PC-9 (cell line): ENCODE measurements around the gene ACACA. TPM values are rescaled to one million over a fixed set of nuclear protein-coding genes. Genes with fewer than 3 reads are reported as not detected.

Source experiments
- BruUV-seq: library from RNA; stranded (reverse); fragments of 400-500 nt; replicated peaks from 2 replicates; lab custom pipeline; 2021; lab: Mats Ljungman, UMichigan
- CTCF ChIA-PET: fragments of 300-600 bp; sonication (Branson Sonifier 250); formaldehyde crosslinking; loops from one replicate; lab custom pipeline; 2022; ENCODE audit warnings: antibody characterized with exemption; lab: Charles Lee
- POLR2A ChIA-PET: fragments of 300-600 bp; sonication (Branson Sonifier 250); formaldehyde crosslinking; loops from one replicate; lab custom pipeline; 2022; ENCODE audit warnings: antibody characterized with exemption; ENCODE audit not compliant: unreplicated experiment; lab: Charles Lee
- DNase-seq, 2 experiments: peaks; one replicate each; pipeline versions ENCODE4 v3.0.0 to v3.0.0-alpha.2; 2015 to 2022; ENCODE audit warnings: mixed read lengths in 1 of 2
- H2AFZ ChIP-seq: fragments of 200-600 bp; sonication (generic); 2 replicates; pipeline ENCODE4 v1.8.1; 2017; ENCODE audit warnings: antibody characterized with exemption
- H3F3A ChIP-seq: fragments of 200-600 bp; sonication (generic); 2 replicates; pipeline ENCODE4 v1.8.1; 2017; ENCODE audit warnings: antibody characterized with exemption, mild to moderate bottlenecking, low read depth; ENCODE audit not compliant: insufficient read depth
- H3K27ac ChIP-seq: fragments of 200-600 bp; sonication (generic); 2 replicates; pipeline ENCODE4 v1.6.1; 2016; ENCODE audit warnings: mixed run types
- H3K27me3 ChIP-seq: fragments of 200-600 bp; sonication (generic); 2 replicates; pipeline ENCODE4 v1.6.1; 2016; ENCODE audit warnings: low read depth, mixed run types; ENCODE audit not compliant: insufficient read depth
- H3K36me3 ChIP-seq: fragments of 200-600 bp; sonication (generic); 2 replicates; pipeline ENCODE4 v1.6.1; 2016; ENCODE audit warnings: low read depth, mixed run types
- H3K4me1 ChIP-seq: fragments of 200-600 bp; sonication (generic); replicated peaks from 2 replicates; pipeline ENCODE4 v1.6.1; 2016; ENCODE audit warnings: mixed run types; ENCODE audit not compliant: insufficient read depth
- H3K4me2 ChIP-seq: fragments of 200-600 bp; sonication (generic); 2 replicates; pipeline ENCODE4 v1.6.1; 2017; ENCODE audit warnings: mixed run types
- H3K4me3 ChIP-seq: fragments of 200-600 bp; sonication (generic); 2 replicates; pipeline ENCODE4 v1.6.1; 2016; ENCODE audit warnings: mixed run types
- H3K79me2 ChIP-seq: fragments of 200-600 bp; sonication (generic); 2 replicates; pipeline ENCODE4 v1.6.1; 2017; ENCODE audit warnings: low read depth, mixed run types
- H3K9me2 ChIP-seq: fragments of 200-600 bp; sonication (generic); 2 replicates; pipeline ENCODE4 v1.8.1; 2017; ENCODE audit warnings: mild to moderate bottlenecking; ENCODE audit not compliant: insufficient read depth
- H3K9me3 ChIP-seq: fragments of 200-600 bp; sonication (generic); 2 replicates; pipeline ENCODE4 v1.8.1; 2016; ENCODE audit warnings: low read depth; ENCODE audit not compliant: insufficient read depth
- H4K20me1 ChIP-seq: fragments of 200-600 bp; sonication (generic); 2 replicates; pipeline ENCODE4 v1.8.1; 2017; ENCODE audit not compliant: insufficient read depth
- EZH2 ChIP-seq: fragments of 200-600 bp; sonication (generic); IDR thresholded peaks from 2 replicates; pipeline ENCODE4 v1.8.0; 2017; ENCODE audit warnings: antibody characterized with exemption, low read depth
- intact Hi-C: fragments of 100-400 bp; cut with micrococcal nuclease; formaldehyde crosslinking; loops from one replicate; pipeline ENCODE4 v1.10.0; 2022; ENCODE audit not compliant: unreplicated experiment
- total RNA-seq: library from RNA; stranded (reverse); gene quantifications from 2 replicates; pipeline ENCODE4 v1.2.3, GENCODE V29; 2021
- TF ChIP-seq, protein P1 (sequence below): fragments of 200-600 bp; sonication (generic); conservative IDR thresholded peaks from 2 replicates; pipeline ENCODE4 v1.6.1; 2017; ENCODE audit warnings: mixed run types, antibody characterized with exemption, mild to moderate bottlenecking, moderate library complexity

The ACACA gene
- total RNA-seq, 1 experiment from 2014 or later = 185 TPM

DNA sequence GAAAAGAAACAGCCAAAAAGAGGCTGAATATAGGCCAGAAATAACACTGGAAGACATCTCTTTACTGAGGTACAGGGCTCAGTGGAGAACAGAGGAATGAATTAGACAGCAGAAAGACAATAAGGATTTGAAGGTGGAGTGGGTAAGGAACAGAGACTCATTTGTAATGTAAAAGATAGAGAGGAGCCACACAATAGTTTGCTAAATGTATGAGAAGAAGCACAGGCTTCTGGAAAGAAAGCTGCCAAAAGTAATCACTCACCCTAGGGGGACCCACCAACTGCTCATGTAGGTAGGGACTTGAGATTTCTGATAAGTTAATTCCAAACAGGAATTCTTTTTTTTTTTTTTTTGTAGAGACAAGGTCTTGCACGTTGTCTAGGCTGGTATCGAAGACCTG, 271.1 kb downstream of the ACACA start:
- Histone ChIP-seq H3K27ac (no peak overlapping the region), H3K79me2 (no peaks in the 10 kb centered on the region), H2AFZ (no peak overlapping the region), H3K9me2 (no peaks in the 10 kb centered on the region), H3K4me1 (no peaks in the 10 kb centered on the region), H4K20me1 (peaks cover 3% of the 10 kb centered on the region; the same call in 1 of the 2 replicates), H3K27me3 (no peaks in the 10 kb centered on the region), H3K9me3 (no peaks in the 10 kb centered on the region), H3K36me3 (0 out of 2 replicates have a peak, but pooled peaks cover 3% of the 10 kb centered on the region), H3F3A (peaks cover 4% of the 10 kb centered on the region; the same call in 1 of the 2 replicates), H3K4me3 (no peak overlapping the region), H3K4me2 (no peak overlapping the region)
- no peak for DNase-seq
- intact Hi-C loops = no loop called here
- ChIA-PET POLR2A (no interaction called here), CTCF (no interaction called here)
- TF ChIP-seq EZH2 = no peak
- TF ChIP-seq, protein P1, sequence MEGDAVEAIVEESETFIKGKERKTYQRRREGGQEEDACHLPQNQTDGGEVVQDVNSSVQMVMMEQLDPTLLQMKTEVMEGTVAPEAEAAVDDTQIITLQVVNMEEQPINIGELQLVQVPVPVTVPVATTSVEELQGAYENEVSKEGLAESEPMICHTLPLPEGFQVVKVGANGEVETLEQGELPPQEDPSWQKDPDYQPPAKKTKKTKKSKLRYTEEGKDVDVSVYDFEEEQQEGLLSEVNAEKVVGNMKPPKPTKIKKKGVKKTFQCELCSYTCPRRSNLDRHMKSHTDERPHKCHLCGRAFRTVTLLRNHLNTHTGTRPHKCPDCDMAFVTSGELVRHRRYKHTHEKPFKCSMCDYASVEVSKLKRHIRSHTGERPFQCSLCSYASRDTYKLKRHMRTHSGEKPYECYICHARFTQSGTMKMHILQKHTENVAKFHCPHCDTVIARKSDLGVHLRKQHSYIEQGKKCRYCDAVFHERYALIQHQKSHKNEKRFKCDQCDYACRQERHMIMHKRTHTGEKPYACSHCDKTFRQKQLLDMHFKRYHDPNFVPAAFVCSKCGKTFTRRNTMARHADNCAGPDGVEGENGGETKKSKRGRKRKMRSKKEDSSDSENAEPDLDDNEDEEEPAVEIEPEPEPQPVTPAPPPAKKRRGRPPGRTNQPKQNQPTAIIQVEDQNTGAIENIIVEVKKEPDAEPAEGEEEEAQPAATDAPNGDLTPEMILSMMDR = no peak
- BruUV-seq = no TSS peak

- Histone ChIP-seq H3K36me3 (peaks cover 6% of the 10 kb centered on the region), H2AFZ (no peak overlapping the region), H3K4me1 (no peaks in the 10 kb centered on the region), H3K4me2 (no peak overlapping the region), H3K27ac (no peak overlapping the region), H3K27me3 (no peaks in the 10 kb centered on the region), H3K4me3 (no peak overlapping the region), H3F3A (peaks cover 4% of the 10 kb centered on the region; the same call in 1 of the 2 replicates), H4K20me1 (peaks cover 3% of the 10 kb centered on the region; the same call in 1 of the 2 replicates), H3K79me2 (no peaks in the 10 kb centered on the region), H3K9me2 (no peaks in the 10 kb centered on the region), H3K9me3 (no peaks in the 10 kb centered on the region)
- POLR2A ChIA-PET = no interaction called here
- CTCF ChIA-PET = interaction anchor here (0.7 kb wide), 1 partner anchor 132 kb away, joined by 3 read pairs; no protein-coding TSS in a partner anchor
- BruUV-seq = no TSS peak
- DNase-seq = no peak
- intact Hi-C loops = no loop called here
- no peak for TF ChIP-seq EZH2
- TF ChIP-seq, protein P1 = no peak
Observed at GRCh38 chr17:37134050-37134449, 272.6 kb downstream of the ACACA start.

- no peaks in the 10 kb centered on the region for H3K9me3 ChIP-seq
- ChIA-PET POLR2A (interaction anchor here (0.5 kb wide), 1 partner anchor 159 kb away, joined by 5 read pairs; no protein-coding TSS in a partner anchor), CTCF (no interaction called here)
- peaks cover 3% of the 10 kb centered on the region; the same call in 1 of the 2 replicates for H4K20me1 ChIP-seq
- DNase-seq = no peak
- no peak overlapping the region for H3K27ac ChIP-seq
- H3K4me3 ChIP-seq = no peak overlapping the region
- no TSS peak for BruUV-seq
- H3F3A ChIP-seq = peaks cover 4% of the 10 kb centered on the region; the same call in 1 of the 2 replicates
- H3K4me1 ChIP-seq = no peaks in the 10 kb centered on the region
- peaks cover 16% of the 10 kb centered on the region for H3K36me3 ChIP-seq
- no peak overlapping the region for H3K4me2 ChIP-seq
- intact Hi-C loops = no loop called here
- H2AFZ ChIP-seq = no peak overlapping the region
- H3K79me2 ChIP-seq = no peaks in the 10 kb centered on the region
- H3K27me3 ChIP-seq = no peaks in the 10 kb centered on the region
- TF ChIP-seq, protein P1 = no peak
- no peak for TF ChIP-seq EZH2
- no peaks in the 10 kb centered on the region for H3K9me2 ChIP-seq
Observed at GRCh38 chr17:37133136-37133535, 273.5 kb downstream of the ACACA start.
